Measurements from ENCODE around the gene LHFPL5. TPM values are rescaled to one million over a fixed set of nuclear protein-coding genes. Genes with fewer than 3 reads are reported as not detected.

The LHFPL5 gene
- total RNA-seq, 1 experiment from 2014 or later: not detected

DNA sequence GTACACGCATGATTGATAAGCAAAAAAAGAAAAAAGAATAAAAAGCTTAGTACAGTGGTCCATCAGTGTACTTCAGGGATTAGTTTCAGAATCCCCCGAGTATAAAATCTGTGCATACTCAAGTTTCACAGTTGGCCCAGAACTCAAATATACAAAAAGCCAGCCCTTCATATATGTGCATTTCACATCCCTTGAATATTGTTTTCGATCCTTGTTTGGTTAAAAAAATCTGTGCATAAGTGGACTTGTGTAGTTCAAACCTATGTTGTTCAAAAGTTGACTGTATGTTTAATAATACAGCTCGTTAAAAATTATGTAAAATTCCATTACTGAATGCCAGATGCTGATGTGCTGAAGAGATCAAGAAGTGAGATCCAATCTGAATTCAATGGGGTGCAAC lies 54.2 kb downstream of the LHFPL5 start:
- DNase-seq (ENCODE audit: low spot score): no peak

More for the DNA sequence above, 54.2 kb downstream of the LHFPL5 start:
- CTCF ChIA-PET: no interaction called here
- no peak overlapping the region for H3K4me3 Mint-ChIP-seq
- H3K27me3 Mint-ChIP-seq (ENCODE audit: low read depth): no peaks in the 10 kb centered on the region
- ATAC-seq: no peak
- peaks cover 13% of the 10 kb centered on the region for H3K4me1 Mint-ChIP-seq
- no peak overlapping the region for H3K27ac Mint-ChIP-seq
- TF ChIP-seq SMAD4 (CRISPR knock-in tag; IDR thresholded peaks at IDR 0.05) (no peak), USF2 (CRISPR knock-in tag; IDR thresholded peaks at IDR 0.05) (no peak), ATF2 (CRISPR knock-in tag; IDR thresholded peaks at IDR 0.05; ENCODE audit: borderline replicate concordance, low read depth) (no peak), RORB (CRISPR knock-in tag; IDR thresholded peaks at IDR 0.05) (no peak), ETV6 (CRISPR knock-in tag; IDR thresholded peaks at IDR 0.05) (no peak)
- TF ChIP-seq, protein P1, sequence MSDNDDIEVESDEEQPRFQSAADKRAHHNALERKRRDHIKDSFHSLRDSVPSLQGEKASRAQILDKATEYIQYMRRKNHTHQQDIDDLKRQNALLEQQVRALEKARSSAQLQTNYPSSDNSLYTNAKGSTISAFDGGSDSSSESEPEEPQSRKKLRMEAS (CRISPR knock-in tag; IDR thresholded peaks at IDR 0.05): no peak
- TF ChIP-seq, protein P2, sequence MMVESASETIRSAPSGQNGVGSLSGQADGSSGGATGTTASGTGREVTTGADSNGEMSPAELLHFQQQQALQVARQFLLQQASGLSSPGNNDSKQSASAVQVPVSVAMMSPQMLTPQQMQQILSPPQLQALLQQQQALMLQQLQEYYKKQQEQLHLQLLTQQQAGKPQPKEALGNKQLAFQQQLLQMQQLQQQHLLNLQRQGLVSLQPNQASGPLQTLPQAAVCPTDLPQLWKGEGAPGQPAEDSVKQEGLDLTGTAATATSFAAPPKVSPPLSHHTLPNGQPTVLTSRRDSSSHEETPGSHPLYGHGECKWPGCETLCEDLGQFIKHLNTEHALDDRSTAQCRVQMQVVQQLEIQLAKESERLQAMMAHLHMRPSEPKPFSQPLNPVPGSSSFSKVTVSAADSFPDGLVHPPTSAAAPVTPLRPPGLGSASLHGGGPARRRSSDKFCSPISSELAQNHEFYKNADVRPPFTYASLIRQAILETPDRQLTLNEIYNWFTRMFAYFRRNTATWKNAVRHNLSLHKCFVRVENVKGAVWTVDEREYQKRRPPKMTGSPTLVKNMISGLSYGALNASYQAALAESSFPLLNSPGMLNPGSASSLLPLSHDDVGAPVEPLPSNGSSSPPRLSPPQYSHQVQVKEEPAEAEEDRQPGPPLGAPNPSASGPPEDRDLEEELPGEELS (CRISPR knock-in tag; IDR thresholded peaks at IDR 0.05): no peak
- TF ChIP-seq, protein P3, sequence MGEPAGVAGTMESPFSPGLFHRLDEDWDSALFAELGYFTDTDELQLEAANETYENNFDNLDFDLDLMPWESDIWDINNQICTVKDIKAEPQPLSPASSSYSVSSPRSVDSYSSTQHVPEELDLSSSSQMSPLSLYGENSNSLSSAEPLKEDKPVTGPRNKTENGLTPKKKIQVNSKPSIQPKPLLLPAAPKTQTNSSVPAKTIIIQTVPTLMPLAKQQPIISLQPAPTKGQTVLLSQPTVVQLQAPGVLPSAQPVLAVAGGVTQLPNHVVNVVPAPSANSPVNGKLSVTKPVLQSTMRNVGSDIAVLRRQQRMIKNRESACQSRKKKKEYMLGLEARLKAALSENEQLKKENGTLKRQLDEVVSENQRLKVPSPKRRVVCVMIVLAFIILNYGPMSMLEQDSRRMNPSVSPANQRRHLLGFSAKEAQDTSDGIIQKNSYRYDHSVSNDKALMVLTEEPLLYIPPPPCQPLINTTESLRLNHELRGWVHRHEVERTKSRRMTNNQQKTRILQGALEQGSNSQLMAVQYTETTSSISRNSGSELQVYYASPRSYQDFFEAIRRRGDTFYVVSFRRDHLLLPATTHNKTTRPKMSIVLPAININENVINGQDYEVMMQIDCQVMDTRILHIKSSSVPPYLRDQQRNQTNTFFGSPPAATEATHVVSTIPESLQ (CRISPR knock-in tag; IDR thresholded peaks at IDR 0.05): no peak
- TF ChIP-seq, protein P4, sequence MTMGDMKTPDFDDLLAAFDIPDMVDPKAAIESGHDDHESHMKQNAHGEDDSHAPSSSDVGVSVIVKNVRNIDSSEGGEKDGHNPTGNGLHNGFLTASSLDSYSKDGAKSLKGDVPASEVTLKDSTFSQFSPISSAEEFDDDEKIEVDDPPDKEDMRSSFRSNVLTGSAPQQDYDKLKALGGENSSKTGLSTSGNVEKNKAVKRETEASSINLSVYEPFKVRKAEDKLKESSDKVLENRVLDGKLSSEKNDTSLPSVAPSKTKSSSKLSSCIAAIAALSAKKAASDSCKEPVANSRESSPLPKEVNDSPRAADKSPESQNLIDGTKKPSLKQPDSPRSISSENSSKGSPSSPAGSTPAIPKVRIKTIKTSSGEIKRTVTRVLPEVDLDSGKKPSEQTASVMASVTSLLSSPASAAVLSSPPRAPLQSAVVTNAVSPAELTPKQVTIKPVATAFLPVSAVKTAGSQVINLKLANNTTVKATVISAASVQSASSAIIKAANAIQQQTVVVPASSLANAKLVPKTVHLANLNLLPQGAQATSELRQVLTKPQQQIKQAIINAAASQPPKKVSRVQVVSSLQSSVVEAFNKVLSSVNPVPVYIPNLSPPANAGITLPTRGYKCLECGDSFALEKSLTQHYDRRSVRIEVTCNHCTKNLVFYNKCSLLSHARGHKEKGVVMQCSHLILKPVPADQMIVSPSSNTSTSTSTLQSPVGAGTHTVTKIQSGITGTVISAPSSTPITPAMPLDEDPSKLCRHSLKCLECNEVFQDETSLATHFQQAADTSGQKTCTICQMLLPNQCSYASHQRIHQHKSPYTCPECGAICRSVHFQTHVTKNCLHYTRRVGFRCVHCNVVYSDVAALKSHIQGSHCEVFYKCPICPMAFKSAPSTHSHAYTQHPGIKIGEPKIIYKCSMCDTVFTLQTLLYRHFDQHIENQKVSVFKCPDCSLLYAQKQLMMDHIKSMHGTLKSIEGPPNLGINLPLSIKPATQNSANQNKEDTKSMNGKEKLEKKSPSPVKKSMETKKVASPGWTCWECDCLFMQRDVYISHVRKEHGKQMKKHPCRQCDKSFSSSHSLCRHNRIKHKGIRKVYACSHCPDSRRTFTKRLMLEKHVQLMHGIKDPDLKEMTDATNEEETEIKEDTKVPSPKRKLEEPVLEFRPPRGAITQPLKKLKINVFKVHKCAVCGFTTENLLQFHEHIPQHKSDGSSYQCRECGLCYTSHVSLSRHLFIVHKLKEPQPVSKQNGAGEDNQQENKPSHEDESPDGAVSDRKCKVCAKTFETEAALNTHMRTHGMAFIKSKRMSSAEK (CRISPR knock-in tag; IDR thresholded peaks at IDR 0.05; ENCODE audit: borderline replicate concordance): no peak
- TF ChIP-seq, protein P5, sequence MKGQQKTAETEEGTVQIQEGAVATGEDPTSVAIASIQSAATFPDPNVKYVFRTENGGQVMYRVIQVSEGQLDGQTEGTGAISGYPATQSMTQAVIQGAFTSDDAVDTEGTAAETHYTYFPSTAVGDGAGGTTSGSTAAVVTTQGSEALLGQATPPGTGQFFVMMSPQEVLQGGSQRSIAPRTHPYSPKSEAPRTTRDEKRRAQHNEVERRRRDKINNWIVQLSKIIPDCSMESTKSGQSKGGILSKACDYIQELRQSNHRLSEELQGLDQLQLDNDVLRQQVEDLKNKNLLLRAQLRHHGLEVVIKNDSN (CRISPR knock-in tag; IDR thresholded peaks at IDR 0.05): no peak
- peaks cover 78% of the 10 kb centered on the region for H3K36me3 Mint-ChIP-seq
- H3K9me3 Mint-ChIP-seq: peaks cover 4% of the 10 kb centered on the region; the same call in 1 of the 2 replicates
- POLR2A ChIA-PET: no interaction called here

Other genes with a start within 250 kb of the LHFPL5 start
- gene FKBP5, start 116.4 kb upstream of the LHFPL5 start, total RNA-seq (2021): 27.0 to 29.4 TPM (median 27.2 TPM) in 3 replicates
- 1.0 to 2.0 TPM (median 1.4 TPM) in 3 replicates for gene ARMC12, start 68.3 kb upstream of the LHFPL5 start, total RNA-seq (2021)
- 2.8 to 6.2 TPM (median 3.4 TPM) in 3 replicates for gene CLPSL2, start 28.8 kb upstream of the LHFPL5 start, total RNA-seq (2021)
- gene CLPSL1, start 24.3 kb upstream of the LHFPL5 start, total RNA-seq (2021): 0.34 to 0.55 TPM (median 0.42 TPM) in 3 replicates
- 2.6 to 6.6 TPM (median 3.3 TPM) in 3 replicates for gene CLPS, start 8.0 kb upstream of the LHFPL5 start, total RNA-seq (2021)
- 94.9 to 102 TPM (median 100.0 TPM) in 3 replicates for gene SRPK1, start 115.7 kb downstream of the LHFPL5 start, total RNA-seq (2021)
- gene SLC26A8, start 219.3 kb downstream of the LHFPL5 start, total RNA-seq (2021): 0.46 to 0.80 TPM (median 0.50 TPM) in 3 replicates
- 30.8 to 34.7 TPM (median 34.0 TPM) in 3 replicates for gene MAPK14, start 222.5 kb downstream of the LHFPL5 start, total RNA-seq (2021)